ENCODE measurements around the gene LRP2.

The LRP2 gene

DNA sequence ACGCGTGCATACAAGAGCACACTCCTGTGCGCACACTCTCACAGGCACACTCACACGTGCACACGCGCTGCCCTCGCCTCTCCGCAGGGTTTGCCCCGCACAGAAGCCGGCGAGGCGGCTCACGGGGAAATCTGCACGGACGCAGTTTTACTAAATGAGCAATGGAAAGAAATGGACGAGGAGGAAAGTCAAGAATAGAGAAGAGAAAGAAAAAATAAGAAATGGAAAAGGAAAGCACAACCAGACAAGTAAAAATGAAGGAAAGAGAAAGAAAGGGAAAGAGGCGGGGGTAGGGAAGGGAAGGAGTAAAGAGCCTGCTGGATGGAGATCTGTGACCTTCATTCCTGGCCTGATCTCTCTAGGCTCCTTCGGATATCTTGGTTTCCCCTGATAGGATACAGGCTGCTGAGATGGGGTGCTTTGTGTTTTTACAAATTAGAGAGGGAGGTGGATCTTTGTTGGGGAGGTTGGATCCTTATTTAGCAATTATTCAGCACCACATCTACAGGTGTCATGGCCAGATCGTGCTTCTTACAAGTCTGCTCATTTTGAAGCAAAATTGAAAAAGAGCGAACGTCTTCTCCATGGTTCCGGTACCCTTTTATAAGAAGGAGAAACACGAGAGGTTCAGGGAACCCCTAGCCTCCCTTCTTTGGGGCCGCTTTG, 693 bp upstream of the LRP2 start:
- Mint-ChIP-seq H3K36me3 (ENCODE audit: low read depth) (no peaks in the 10 kb centered on the region), H3K27ac (peak overlapping the region; percentile 73), H3K4me3 (peak overlapping the region; percentile 81), H3K27me3 (ENCODE audit: low read depth) (peaks cover 53% of the 10 kb centered on the region), H3K9me3 (no peaks in the 10 kb centered on the region), H3K4me1 (ENCODE audit: low read depth) (peaks cover 35% of the 10 kb centered on the region)
- DNase-seq (ENCODE audit: low spot score): no peak

DNA sequence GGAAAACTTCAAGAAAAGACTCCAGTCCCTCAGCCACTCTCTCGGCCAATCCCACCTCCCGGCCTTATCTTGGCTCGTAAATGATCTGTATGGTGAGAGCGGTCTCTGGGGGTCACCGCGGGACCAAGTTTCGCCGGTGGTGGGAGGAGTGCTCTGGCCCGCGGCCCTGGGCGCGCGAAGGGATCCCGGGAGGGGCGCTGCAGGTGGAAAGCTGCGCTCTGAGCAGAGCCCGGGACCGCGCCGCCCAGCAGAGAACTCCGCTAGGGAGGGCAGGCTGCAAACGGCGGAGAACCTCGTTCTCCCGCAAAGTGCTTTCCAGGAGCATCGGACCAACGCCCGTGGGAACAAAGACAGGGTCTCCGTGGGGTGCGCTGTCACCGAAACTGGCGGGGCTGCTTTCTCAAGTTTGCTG, 622 bp downstream of the LRP2 start:
- Mint-ChIP-seq H3K4me3 (peak overlapping the region; percentile 35), H3K4me1 (ENCODE audit: low read depth) (peaks cover 35% of the 10 kb centered on the region), H3K27ac (no peak overlapping the region), H3K9me3 (no peaks in the 10 kb centered on the region), H3K27me3 (ENCODE audit: low read depth) (peaks cover 57% of the 10 kb centered on the region), H3K36me3 (ENCODE audit: low read depth) (no peaks in the 10 kb centered on the region)
- peak; percentile 6 for DNase-seq (ENCODE audit: low spot score)

DNA sequence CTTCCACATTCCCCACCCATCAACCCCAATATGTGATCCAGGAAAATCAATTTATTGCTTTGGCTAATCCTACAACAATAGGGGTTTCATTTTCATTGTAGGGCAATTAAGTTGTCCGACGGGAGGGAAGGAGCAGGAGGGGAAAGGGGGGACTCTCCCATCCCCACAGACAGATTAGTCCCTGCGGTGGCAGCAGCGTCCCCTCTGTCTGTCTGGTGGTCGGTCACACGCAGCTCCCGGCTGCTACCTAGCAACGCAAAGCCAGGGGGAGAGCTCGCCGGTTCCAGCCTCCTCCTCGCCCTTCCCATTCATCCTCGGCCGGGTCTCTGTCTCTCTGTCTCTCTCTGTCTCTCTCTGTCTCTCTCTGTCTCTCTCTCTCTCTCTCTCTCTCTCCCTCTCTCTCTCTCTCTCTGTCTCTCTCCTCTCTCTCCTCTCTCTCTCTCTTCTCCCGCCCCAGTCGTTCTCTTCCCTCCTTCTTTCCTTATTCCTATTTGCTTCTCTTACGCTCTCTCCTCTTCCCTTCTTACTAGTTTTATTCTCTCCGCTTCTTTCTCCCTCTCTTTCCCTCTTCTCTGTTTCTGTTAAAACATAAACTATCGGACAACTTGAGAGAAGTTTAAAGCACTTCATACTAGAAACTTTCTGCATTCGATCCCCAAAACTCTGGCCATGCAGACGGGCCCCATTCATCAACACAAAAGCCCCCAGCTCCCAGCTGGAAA, 1.2 kb downstream of the LRP2 start:
- H3K4me1 Mint-ChIP-seq (ENCODE audit: low read depth): peaks cover 35% of the 10 kb centered on the region
- no peaks in the 10 kb centered on the region for H3K9me3 Mint-ChIP-seq
- H3K36me3 Mint-ChIP-seq (ENCODE audit: low read depth): no peaks in the 10 kb centered on the region
- peaks cover 62% of the 10 kb centered on the region for H3K27me3 Mint-ChIP-seq (ENCODE audit: low read depth)
- H3K4me3 Mint-ChIP-seq: peak overlapping the region; percentile 35
- H3K27ac Mint-ChIP-seq: no peak overlapping the region
- DNase-seq (ENCODE audit: low spot score): no peak

DNA sequence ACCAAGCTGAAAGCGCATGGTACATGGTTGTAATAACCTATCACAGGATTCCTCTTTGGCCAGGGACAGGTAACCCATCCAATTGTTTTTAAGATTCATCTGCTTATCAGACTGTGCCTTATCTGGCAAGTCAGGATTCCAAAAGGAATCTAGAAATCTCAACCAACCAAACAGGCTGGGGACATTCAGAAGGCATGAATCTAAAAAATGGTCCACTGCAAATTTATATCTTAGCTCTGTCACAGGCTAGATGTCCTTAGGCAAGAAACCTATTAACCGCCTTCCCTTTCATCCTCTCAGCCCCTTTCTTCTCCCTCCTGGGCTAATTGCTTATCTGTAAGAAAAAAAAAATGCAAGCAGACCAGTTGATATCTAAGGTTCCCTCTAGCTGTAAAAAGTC, 4.3 kb downstream of the LRP2 start:
- H3K27ac Mint-ChIP-seq: no peak overlapping the region
- H3K27me3 Mint-ChIP-seq (ENCODE audit: low read depth): peaks cover 60% of the 10 kb centered on the region
- no peak for DNase-seq (ENCODE audit: low spot score)
- H3K4me1 Mint-ChIP-seq (ENCODE audit: low read depth): peaks cover 12% of the 10 kb centered on the region
- no peak overlapping the region for H3K4me3 Mint-ChIP-seq
- no peaks in the 10 kb centered on the region for H3K9me3 Mint-ChIP-seq
- no peaks in the 10 kb centered on the region for H3K36me3 Mint-ChIP-seq (ENCODE audit: low read depth)

DNA sequence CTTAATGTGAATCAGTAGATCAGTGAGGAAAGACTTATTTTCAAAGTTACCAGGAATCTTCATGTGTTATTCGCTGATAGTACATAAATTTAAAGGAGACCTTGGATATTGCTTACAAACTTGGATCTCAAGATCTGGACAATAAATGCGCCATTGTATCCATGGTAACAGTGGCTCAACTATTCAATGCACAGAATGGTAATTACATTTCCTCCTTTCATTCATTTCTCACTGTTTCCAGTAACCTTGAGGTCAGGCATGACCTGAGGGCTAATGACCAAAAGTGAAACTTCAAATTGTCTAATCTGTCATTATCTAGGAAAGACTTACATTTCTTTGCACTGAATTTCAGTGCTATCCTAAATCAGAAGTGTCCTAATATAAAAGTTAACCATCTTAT, 8.1 kb downstream of the LRP2 start:
- no peak overlapping the region for H3K4me3 Mint-ChIP-seq
- H3K9me3 Mint-ChIP-seq: no peaks in the 10 kb centered on the region
- no peaks in the 10 kb centered on the region for H3K36me3 Mint-ChIP-seq (ENCODE audit: low read depth)
- peaks cover 27% of the 10 kb centered on the region for H3K27me3 Mint-ChIP-seq (ENCODE audit: low read depth)
- DNase-seq (ENCODE audit: low spot score): no peak
- no peaks in the 10 kb centered on the region for H3K4me1 Mint-ChIP-seq (ENCODE audit: low read depth)
- H3K27ac Mint-ChIP-seq: no peak overlapping the region

DNA sequence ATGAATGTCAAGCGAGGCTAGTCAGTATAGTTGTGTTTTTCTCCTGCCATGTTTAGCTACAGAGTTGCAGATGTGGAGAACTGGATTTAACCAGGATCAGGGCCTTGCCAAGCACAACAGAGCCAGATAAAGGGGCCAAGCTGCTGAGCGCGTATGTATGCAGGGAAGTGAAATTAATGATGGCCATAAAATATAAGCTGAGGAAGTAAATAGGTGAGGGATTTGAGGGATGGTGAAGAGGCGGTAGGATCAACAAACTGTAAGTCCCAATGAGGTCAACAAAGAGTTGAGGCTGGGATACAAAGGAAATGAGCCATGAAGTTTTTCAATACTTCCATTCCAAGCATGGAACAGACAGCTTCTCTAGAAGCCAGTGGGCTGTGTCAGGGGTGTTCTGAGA, 10.6 kb downstream of the LRP2 start:
- no peaks in the 10 kb centered on the region for H3K36me3 Mint-ChIP-seq (ENCODE audit: low read depth)
- no peaks in the 10 kb centered on the region for H3K9me3 Mint-ChIP-seq
- no peak overlapping the region for H3K27ac Mint-ChIP-seq

DNA sequence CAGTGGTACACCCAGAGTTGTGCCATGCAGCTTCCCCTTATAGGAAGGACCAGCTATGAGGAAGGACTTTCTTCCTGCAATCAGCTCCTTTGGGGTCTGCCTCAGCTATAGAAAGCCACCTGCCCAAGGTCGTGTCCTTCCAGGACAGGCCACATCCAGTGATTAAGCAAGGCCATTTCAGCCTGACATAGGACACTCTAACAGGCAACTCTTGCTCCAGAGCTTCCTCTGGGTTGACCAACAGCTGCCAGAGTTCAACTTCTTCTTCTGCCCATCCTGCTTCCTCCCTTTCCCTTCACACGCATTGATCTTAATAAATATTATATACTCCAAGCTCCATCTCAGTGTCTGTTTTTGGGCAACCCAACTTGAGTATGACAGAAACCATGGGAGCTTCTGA, 12.8 kb downstream of the LRP2 start:
- DNase-seq (ENCODE audit: low spot score): no peak
- Mint-ChIP-seq H3K4me3 (no peak overlapping the region), H3K27ac (no peak overlapping the region), H3K36me3 (ENCODE audit: low read depth) (no peaks in the 10 kb centered on the region), H3K9me3 (no peaks in the 10 kb centered on the region), H3K4me1 (ENCODE audit: low read depth) (no peaks in the 10 kb centered on the region), H3K27me3 (ENCODE audit: low read depth) (peaks cover 11% of the 10 kb centered on the region)

More for the DNA sequence above, 10.6 kb downstream of the LRP2 start:
- Mint-ChIP-seq H3K4me3 (no peak overlapping the region), H3K27me3 (ENCODE audit: low read depth) (peaks cover 18% of the 10 kb centered on the region), H3K4me1 (ENCODE audit: low read depth) (no peaks in the 10 kb centered on the region)
- DNase-seq (ENCODE audit: low spot score): no peak

DNA sequence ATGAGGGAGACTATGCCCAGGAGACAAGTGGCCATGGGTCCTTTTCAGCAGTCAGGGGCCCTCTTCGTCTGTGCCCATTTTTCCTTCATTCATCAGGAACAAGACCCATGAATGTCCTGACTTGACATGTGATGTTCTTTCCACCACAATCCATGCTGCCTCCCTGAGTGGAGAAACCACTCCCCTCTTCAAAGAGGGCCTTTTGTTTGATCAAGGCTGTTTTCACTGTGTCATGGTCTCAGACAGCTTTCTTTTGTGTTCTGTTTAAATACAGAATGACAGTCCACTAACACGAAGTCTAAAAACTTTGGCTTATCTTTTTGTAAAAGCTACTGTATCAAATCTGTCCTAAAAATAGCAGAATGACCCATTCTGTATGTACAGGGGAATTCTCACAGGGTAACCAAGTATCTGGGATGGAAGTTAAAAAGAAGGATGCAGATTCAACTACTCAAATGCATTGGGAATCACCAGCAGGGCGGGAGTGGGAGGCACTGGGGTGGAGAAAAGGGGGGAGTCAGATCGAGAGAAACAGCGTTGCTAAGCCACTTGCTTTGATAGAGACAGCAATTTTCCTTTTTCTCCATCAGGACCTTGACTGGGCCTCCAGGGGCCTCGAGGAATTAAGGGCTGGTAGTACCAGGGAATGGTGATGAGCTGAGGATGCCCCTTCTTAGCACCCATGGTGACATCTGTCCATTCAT, 13.9 kb downstream of the LRP2 start:
- H3K36me3 Mint-ChIP-seq (ENCODE audit: low read depth): no peaks in the 10 kb centered on the region
- peaks cover 13% of the 10 kb centered on the region for H3K27me3 Mint-ChIP-seq (ENCODE audit: low read depth)
- H3K4me3 Mint-ChIP-seq: no peak overlapping the region
- DNase-seq (ENCODE audit: low spot score): no peak
- no peaks in the 10 kb centered on the region for H3K4me1 Mint-ChIP-seq (ENCODE audit: low read depth)
- no peak overlapping the region for H3K27ac Mint-ChIP-seq
- no peaks in the 10 kb centered on the region for H3K9me3 Mint-ChIP-seq

DNA sequence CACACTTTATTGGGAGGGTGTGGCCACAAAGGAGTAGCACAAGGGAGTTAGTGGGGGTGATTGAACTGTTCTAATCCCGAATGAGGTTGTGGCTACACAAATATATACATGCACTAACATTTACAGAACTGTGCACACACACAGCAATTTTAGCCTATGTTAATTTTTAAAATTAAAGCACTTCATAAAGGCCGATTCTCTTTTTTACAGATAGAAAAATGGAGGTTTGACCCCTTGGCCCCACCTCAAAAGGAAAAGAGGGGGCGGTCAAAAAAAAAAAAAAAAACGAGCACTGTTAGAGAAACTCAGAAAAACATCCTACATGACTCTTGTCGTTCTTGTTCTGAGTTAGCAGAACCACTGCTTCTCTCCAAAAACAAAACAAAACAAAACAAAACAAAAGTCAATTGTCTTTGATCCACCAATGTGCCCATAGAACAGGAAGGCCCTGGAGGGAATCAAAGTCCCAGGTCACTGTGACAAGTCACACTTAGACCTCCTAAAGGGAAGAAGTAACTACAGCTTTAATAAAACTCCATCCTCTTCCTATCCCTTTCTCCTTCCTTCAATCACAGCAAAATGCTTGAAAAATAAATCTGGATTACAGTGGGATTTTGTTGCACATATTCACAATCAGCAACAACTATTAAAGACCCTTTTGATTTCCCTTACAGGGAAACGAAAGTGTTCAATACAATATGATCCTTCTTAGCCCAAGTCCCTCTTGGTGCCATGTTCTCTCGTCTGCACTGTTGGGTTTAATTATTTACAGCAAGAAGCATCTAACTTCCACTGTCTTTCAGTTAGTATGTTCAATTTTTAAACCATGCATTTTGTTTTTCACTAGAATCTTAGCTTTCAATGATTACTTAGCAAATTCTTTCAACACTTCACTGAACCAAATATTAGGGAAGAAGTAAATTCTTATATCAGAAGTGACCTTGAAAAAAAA, 16.6 kb downstream of the LRP2 start:
- Mint-ChIP-seq H3K36me3 (ENCODE audit: low read depth) (no peaks in the 10 kb centered on the region), H3K4me3 (no peak overlapping the region), H3K27me3 (ENCODE audit: low read depth) (peaks cover 25% of the 10 kb centered on the region), H3K27ac (no peak overlapping the region), H3K4me1 (ENCODE audit: low read depth) (no peaks in the 10 kb centered on the region), H3K9me3 (no peaks in the 10 kb centered on the region)
- no peak for DNase-seq (ENCODE audit: low spot score)

DNA sequence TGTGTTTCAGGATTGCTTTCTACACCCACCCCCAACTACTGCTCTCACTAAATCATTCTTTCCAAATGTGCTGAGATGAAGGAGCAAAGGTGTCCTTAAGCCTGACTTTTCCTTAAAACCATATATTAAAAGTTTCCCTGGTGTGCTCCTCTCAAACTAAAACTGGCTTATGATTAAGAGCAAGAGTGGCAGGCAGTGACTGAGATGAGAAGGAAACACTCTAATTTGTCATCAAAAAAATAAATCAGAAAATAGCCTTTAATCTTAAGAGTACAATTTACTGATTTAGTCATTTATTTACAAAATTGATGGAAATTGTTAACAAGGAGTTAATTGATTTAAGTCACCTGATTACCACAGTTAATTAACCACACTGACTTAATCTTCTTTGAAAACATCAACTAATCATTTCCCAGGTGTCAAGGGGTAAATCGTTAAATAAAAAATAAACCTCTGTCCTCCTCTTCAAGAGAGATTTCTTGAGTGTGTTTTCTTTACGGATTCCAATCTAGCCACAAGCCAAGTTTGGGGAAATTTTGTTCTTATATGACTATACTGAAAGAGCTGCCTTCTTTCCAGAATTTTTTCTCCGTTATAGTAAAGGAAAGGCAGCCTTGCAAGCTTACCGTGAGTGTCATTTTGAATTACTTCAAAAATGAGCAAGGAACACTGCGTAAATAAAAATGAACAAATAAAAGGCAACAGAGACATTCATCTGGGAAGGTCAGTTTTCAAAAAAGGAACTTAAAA, 17.4 kb downstream of the LRP2 start:
- Mint-ChIP-seq H3K9me3 (no peaks in the 10 kb centered on the region), H3K4me3 (no peak overlapping the region), H3K27me3 (ENCODE audit: low read depth) (peaks cover 30% of the 10 kb centered on the region), H3K36me3 (ENCODE audit: low read depth) (no peaks in the 10 kb centered on the region), H3K27ac (no peak overlapping the region), H3K4me1 (ENCODE audit: low read depth) (no peaks in the 10 kb centered on the region)
- no peak for DNase-seq (ENCODE audit: low spot score)

DNA sequence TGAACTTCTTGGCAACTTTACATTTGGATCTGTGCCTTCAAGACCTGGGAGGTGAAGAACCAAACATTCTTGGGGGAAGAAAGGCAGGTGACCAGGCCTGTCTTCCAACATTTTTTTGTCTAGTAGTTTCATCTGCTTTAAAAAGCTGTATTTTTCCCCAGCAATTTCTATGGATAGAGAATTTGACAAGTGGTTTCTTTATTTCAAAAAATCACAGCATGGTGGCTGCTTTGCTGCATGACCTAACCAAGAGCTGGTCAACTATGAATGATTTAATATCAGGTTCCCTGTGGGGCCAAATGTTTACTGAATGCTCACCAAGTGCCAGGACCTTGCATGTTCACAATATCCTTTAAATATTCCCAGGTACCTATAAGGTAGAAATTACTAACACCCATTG, 19.1 kb downstream of the LRP2 start:
- no peaks in the 10 kb centered on the region for H3K4me1 Mint-ChIP-seq (ENCODE audit: low read depth)
- H3K4me3 Mint-ChIP-seq: no peak overlapping the region
- DNase-seq (ENCODE audit: low spot score): no peak
- H3K27ac Mint-ChIP-seq: no peak overlapping the region
- H3K27me3 Mint-ChIP-seq (ENCODE audit: low read depth): peaks cover 38% of the 10 kb centered on the region
- no peaks in the 10 kb centered on the region for H3K9me3 Mint-ChIP-seq
- no peaks in the 10 kb centered on the region for H3K36me3 Mint-ChIP-seq (ENCODE audit: low read depth)

DNA sequence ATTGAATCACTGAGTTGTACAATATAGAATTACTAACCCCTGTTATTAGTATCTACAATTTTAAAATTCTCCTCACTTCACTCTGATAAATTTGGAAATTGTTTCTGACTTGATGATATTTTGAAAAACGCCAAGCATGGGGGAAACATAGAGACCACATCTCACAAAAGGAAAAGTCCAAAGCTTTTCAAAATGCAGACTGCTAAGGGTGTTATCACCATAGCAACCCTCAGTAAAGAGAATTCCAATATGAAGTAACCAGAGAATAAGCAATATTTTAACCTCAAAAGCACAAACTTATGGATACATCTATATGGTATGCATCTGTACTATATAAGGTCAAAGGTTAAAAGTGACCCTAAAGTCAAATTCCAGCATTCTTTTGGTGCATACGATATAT, 22.7 kb downstream of the LRP2 start:
- no peak for DNase-seq (ENCODE audit: low spot score)
- Mint-ChIP-seq H3K4me3 (no peak overlapping the region), H3K36me3 (ENCODE audit: low read depth) (no peaks in the 10 kb centered on the region), H3K27ac (no peak overlapping the region), H3K27me3 (ENCODE audit: low read depth) (peaks cover 33% of the 10 kb centered on the region), H3K4me1 (ENCODE audit: low read depth) (no peaks in the 10 kb centered on the region), H3K9me3 (no peaks in the 10 kb centered on the region)

DNA sequence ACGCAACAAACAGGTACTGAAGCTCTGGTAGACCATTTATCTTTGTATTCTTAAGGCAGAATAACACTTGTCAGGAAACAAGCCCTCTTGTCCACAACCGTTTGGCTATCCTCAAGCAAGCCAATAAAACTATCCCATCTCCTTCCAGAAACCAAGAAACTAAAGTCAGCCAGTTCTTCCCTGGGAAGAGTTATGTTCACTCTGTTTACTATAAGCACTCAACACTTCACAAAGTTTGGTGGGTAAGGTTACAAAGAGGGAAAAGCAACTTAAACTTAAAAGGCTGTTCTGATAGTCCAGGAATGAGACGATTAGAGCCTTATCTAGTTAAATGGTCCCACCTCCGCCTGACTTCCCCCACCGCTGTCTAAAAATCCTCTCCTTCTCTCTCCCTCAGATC, 25.6 kb downstream of the LRP2 start:
- H3K27me3 Mint-ChIP-seq (ENCODE audit: low read depth): peaks cover 25% of the 10 kb centered on the region
- H3K4me3 Mint-ChIP-seq: no peak overlapping the region

More for the DNA sequence above, 25.6 kb downstream of the LRP2 start:
- Mint-ChIP-seq H3K36me3 (ENCODE audit: low read depth) (no peaks in the 10 kb centered on the region), H3K27ac (no peak overlapping the region), H3K9me3 (no peaks in the 10 kb centered on the region), H3K4me1 (ENCODE audit: low read depth) (no peaks in the 10 kb centered on the region)
- no peak for DNase-seq (ENCODE audit: low spot score)

Measured in T-helper 2 cell treated with Interferon-gamma antibody and Interleukin-4, amounts not matched to agents 5 μg/mL and 100 μg/mL, for 36 hours (primary cell).